Measurements from ENCODE around the gene PLXDC1. TPM values are rescaled to one million over a fixed set of nuclear protein-coding genes. Genes with fewer than 3 reads are reported as not detected.

PLXDC1 gene
- polyA plus RNA-seq (2013, experiment 1 of 2), result 0.44 TPM
- 0.24 TPM for polyA plus RNA-seq (2013, experiment 2 of 2)

- Histone ChIP-seq H3K27ac (ENCODE audit: low read depth, low read length) (no peak within 1 kb of the TSS), H3K4ac (ENCODE audit: low read depth, low read length) (no peak within 1 kb of the TSS), H3K27me3 (ENCODE audit: insufficient read depth, low read length, poor library complexity) (peaks cover 6% of the 10 kb centered on the region), H2BK5ac (ENCODE audit: low read length) (no peak within 1 kb of the TSS), H3K18ac (ENCODE audit: low read length) (no peak within 1 kb of the TSS), H3K79me1 (ENCODE audit: low read length) (no peaks in the 10 kb centered on the region), H2BK15ac (replicated peaks; ENCODE audit: low read depth) (no peak within 1 kb of the TSS), H4K8ac (ENCODE audit: low read depth, low read length) (no peak within 1 kb of the TSS), H4K5ac (ENCODE audit: low read length) (no peak within 1 kb of the TSS), H3K9ac (ENCODE audit: low read length) (peak within 1 kb of the TSS; percentile 49), H3K36me3 (ENCODE audit: control insufficient read depth, insufficient read depth, low read length) (no peaks in the 10 kb centered on the region), H3K23ac (ENCODE audit: low read length) (no peak within 1 kb of the TSS), H3K4me3 (ENCODE audit: low read length) (peak within 1 kb of the TSS; percentile 12), H3K56ac (ENCODE audit: low read length) (peak within 1 kb of the TSS; percentile 71), H2AK5ac (ENCODE audit: low read length) (no peak within 1 kb of the TSS), H3K79me2 (ENCODE audit: control insufficient read depth, insufficient read depth, low read length) (no peaks in the 10 kb centered on the region), H3K4me2 (ENCODE audit: low read length) (peak within 1 kb of the TSS; percentile 67), H3K4me1 (ENCODE audit: control insufficient read depth, low read depth, low read length) (peaks cover 2% of the 10 kb centered on the region), H2BK120ac (ENCODE audit: low read depth, low read length) (no peak within 1 kb of the TSS)
- WGBS (ENCODE audit: extremely low coverage, insufficient coverage, low lambda C conversion rate), result no CpG with 5 or more reads among the region's 68 CpGs
- DNase-seq, result no peak
These were observed at the start of gene PLXDC1 for GRCh38 chr17:39151150-39151942. PLXDC1 (minus strand) TSS chr17:39151637; CDS start chr17:39151437, 200 bp downstream.

- WGBS (ENCODE audit: extremely low coverage, insufficient coverage, low lambda C conversion rate), result no CpG with 5 or more reads among the region's 11 CpGs
- H4K8ac ChIP-seq (ENCODE audit: low read depth, low read length), result no peak overlapping the region
These were observed 49.6 kb upstream of the PLXDC1 start for GRCh38 chr17:39200957-39201510.

GRCh38 chr17:39200070-39200879 lies 48.8 kb upstream of the PLXDC1 start, which contains the start of gene RPL19:
RPL19 (plus strand) TSS chr17:39200283; CDS start chr17:39200345, 62 bp downstream.
- WGBS (ENCODE audit: extremely low coverage, insufficient coverage, low lambda C conversion rate), result no CpG with 5 or more reads among the region's 52 CpGs
- peak within 1 kb of the TSS; percentile 31 for H2AK5ac ChIP-seq (ENCODE audit: low read length)
- H3K4ac ChIP-seq (ENCODE audit: low read depth, low read length), result peak within 1 kb of the TSS; percentile 77
- peak within 1 kb of the TSS; percentile 95 for H3K4me3 ChIP-seq (ENCODE audit: low read length)
- H3K23ac ChIP-seq (ENCODE audit: low read length), result peak within 1 kb of the TSS; percentile 59
- peak within 1 kb of the TSS; percentile 77 for H4K5ac ChIP-seq (ENCODE audit: low read length)
- peaks cover 9% of the 10 kb centered on the region for H3K4me1 ChIP-seq (ENCODE audit: control insufficient read depth, low read depth, low read length)
- peak within 1 kb of the TSS; percentile 17 for H3K27ac ChIP-seq (ENCODE audit: low read depth, low read length)
- peak within 1 kb of the TSS; percentile 54 for H2BK5ac ChIP-seq (ENCODE audit: low read length)
- peaks cover 34% of the 10 kb centered on the region for H3K79me2 ChIP-seq (ENCODE audit: control insufficient read depth, insufficient read depth, low read length)
- H3K36me3 ChIP-seq (ENCODE audit: control insufficient read depth, insufficient read depth, low read length), result peaks cover 16% of the 10 kb centered on the region
- peak within 1 kb of the TSS; percentile 47 for H2BK120ac ChIP-seq (ENCODE audit: low read depth, low read length)
- no peaks in the 10 kb centered on the region for H3K27me3 ChIP-seq (ENCODE audit: insufficient read depth, low read length, poor library complexity)
- peak within 1 kb of the TSS; percentile 99 for H3K9ac ChIP-seq (ENCODE audit: low read length)
- H3K56ac ChIP-seq (ENCODE audit: low read length), result peak within 1 kb of the TSS; percentile 91
- H2BK15ac ChIP-seq (replicated peaks; ENCODE audit: low read depth), result no peak within 1 kb of the TSS
- no peak within 1 kb of the TSS for H4K8ac ChIP-seq (ENCODE audit: low read depth, low read length)
- peaks cover 20% of the 10 kb centered on the region for H3K79me1 ChIP-seq (ENCODE audit: low read length)
- no peak for DNase-seq
- peak within 1 kb of the TSS; percentile 96 for H3K18ac ChIP-seq (ENCODE audit: low read length)
- H3K4me2 ChIP-seq (ENCODE audit: low read length), result peak within 1 kb of the TSS; percentile 90

More at GRCh38 chr17:39200957-39201510, 49.6 kb upstream of the PLXDC1 start:
- H3K4me2 ChIP-seq (ENCODE audit: low read length), result peak overlapping the region; percentile 90
- no peak overlapping the region for H3K23ac ChIP-seq (ENCODE audit: low read length)
- peak overlapping the region; percentile 99 for H3K9ac ChIP-seq (ENCODE audit: low read length)
- H3K79me1 ChIP-seq (ENCODE audit: low read length), result peaks cover 13% of the 10 kb centered on the region
- H3K4me1 ChIP-seq (ENCODE audit: control insufficient read depth, low read depth, low read length), result peaks cover 3% of the 10 kb centered on the region
- H3K36me3 ChIP-seq (ENCODE audit: control insufficient read depth, insufficient read depth, low read length), result peaks cover 16% of the 10 kb centered on the region
- H4K5ac ChIP-seq (ENCODE audit: low read length), result peak overlapping the region; percentile 77
- H3K27me3 ChIP-seq (ENCODE audit: insufficient read depth, low read length, poor library complexity), result no peaks in the 10 kb centered on the region
- H2AK5ac ChIP-seq (ENCODE audit: low read length), result no peak overlapping the region
- peaks cover 28% of the 10 kb centered on the region for H3K79me2 ChIP-seq (ENCODE audit: control insufficient read depth, insufficient read depth, low read length)
- no peak overlapping the region for H3K27ac ChIP-seq (ENCODE audit: low read depth, low read length)
- no peak overlapping the region for H2BK120ac ChIP-seq (ENCODE audit: low read depth, low read length)
- H2BK15ac ChIP-seq (replicated peaks; ENCODE audit: low read depth), result no peak overlapping the region
- H2BK5ac ChIP-seq (ENCODE audit: low read length), result no peak overlapping the region
- H3K4me3 ChIP-seq (ENCODE audit: low read length), result peak overlapping the region; percentile 95
- H3K56ac ChIP-seq (ENCODE audit: low read length), result peak overlapping the region; percentile 89
- DNase-seq, result no peak
- H3K18ac ChIP-seq (ENCODE audit: low read length), result no peak overlapping the region
- peak overlapping the region; percentile 77 for H3K4ac ChIP-seq (ENCODE audit: low read depth, low read length)

GRCh38 chr17:39199820-39200069 lies 48.3 kb upstream of the PLXDC1 start:
- Histone ChIP-seq H3K4me3 (ENCODE audit: low read length) (peak overlapping the region; percentile 33), H2BK120ac (ENCODE audit: low read depth, low read length) (no peak overlapping the region), H3K27me3 (ENCODE audit: insufficient read depth, low read length, poor library complexity) (no peaks in the 10 kb centered on the region), H2BK5ac (ENCODE audit: low read length) (no peak overlapping the region), H3K27ac (ENCODE audit: low read depth, low read length) (peak overlapping the region; percentile 17), H3K9ac (ENCODE audit: low read length) (peak overlapping the region; percentile 82), H3K79me2 (ENCODE audit: control insufficient read depth, insufficient read depth, low read length) (peaks cover 34% of the 10 kb centered on the region), H3K23ac (ENCODE audit: low read length) (no peak overlapping the region), H3K4ac (ENCODE audit: low read depth, low read length) (peak overlapping the region; percentile 73), H4K8ac (ENCODE audit: low read depth, low read length) (no peak overlapping the region), H3K79me1 (ENCODE audit: low read length) (peaks cover 20% of the 10 kb centered on the region), H3K56ac (ENCODE audit: low read length) (peak overlapping the region; percentile 91), H3K4me2 (ENCODE audit: low read length) (peak overlapping the region; percentile 69), H2AK5ac (ENCODE audit: low read length) (no peak overlapping the region), H3K18ac (ENCODE audit: low read length) (no peak overlapping the region), H4K5ac (ENCODE audit: low read length) (peak overlapping the region; percentile 68), H2BK15ac (replicated peaks; ENCODE audit: low read depth) (no peak overlapping the region), H3K36me3 (ENCODE audit: control insufficient read depth, insufficient read depth, low read length) (peaks cover 16% of the 10 kb centered on the region), H3K4me1 (ENCODE audit: control insufficient read depth, low read depth, low read length) (peaks cover 13% of the 10 kb centered on the region)
- WGBS (ENCODE audit: extremely low coverage, insufficient coverage, low lambda C conversion rate), result no CpG with 5 or more reads among the region's 10 CpGs
- DNase-seq, result peak; percentile 97

GRCh38 chr17:39198186-39198566 lies 46.7 kb upstream of the PLXDC1 start:
- Histone ChIP-seq H3K27me3 (ENCODE audit: insufficient read depth, low read length, poor library complexity) (no peaks in the 10 kb centered on the region), H3K4me2 (ENCODE audit: low read length) (peak overlapping the region; percentile 46), H2BK5ac (ENCODE audit: low read length) (no peak overlapping the region), H2BK15ac (replicated peaks; ENCODE audit: low read depth) (no peak overlapping the region), H4K8ac (ENCODE audit: low read depth, low read length) (peak overlapping the region; percentile 81), H3K79me2 (ENCODE audit: control insufficient read depth, insufficient read depth, low read length) (peaks cover 34% of the 10 kb centered on the region), H4K5ac (ENCODE audit: low read length) (no peak overlapping the region), H3K36me3 (ENCODE audit: control insufficient read depth, insufficient read depth, low read length) (peaks cover 14% of the 10 kb centered on the region), H3K9ac (ENCODE audit: low read length) (peak overlapping the region; percentile 73), H3K4ac (ENCODE audit: low read depth, low read length) (peak overlapping the region; percentile 71), H3K4me3 (ENCODE audit: low read length) (no peak overlapping the region), H3K4me1 (ENCODE audit: control insufficient read depth, low read depth, low read length) (peaks cover 13% of the 10 kb centered on the region), H3K79me1 (ENCODE audit: low read length) (peaks cover 28% of the 10 kb centered on the region), H2BK120ac (ENCODE audit: low read depth, low read length) (no peak overlapping the region), H3K18ac (ENCODE audit: low read length) (peak overlapping the region; percentile 68), H3K56ac (ENCODE audit: low read length) (peak overlapping the region; percentile 84), H3K23ac (ENCODE audit: low read length) (no peak overlapping the region), H3K27ac (ENCODE audit: low read depth, low read length) (no peak overlapping the region), H2AK5ac (ENCODE audit: low read length) (peak overlapping the region; percentile 37)
- no CpG with 5 or more reads among the region's 4 CpGs for WGBS (ENCODE audit: extremely low coverage, insufficient coverage, low lambda C conversion rate)
- no peak for DNase-seq
